ENCODE results near the gene LYPLAL1.

LYPLAL1 gene

GRCh38 chr1:219228058-219228419 is 54.4 kb downstream of the LYPLAL1 start:
- H3K27me3 ChIP-seq (ENCODE audit: low read length), result no peaks in the 10 kb centered on the region
- no peak overlapping the region for H3K9ac ChIP-seq (ENCODE audit: low read length)
- H3K36me3 ChIP-seq (ENCODE audit: low read length), result no peaks in the 10 kb centered on the region
- H3K9me3 ChIP-seq (ENCODE audit: insufficient read depth, low read length), result no peaks in the 10 kb centered on the region
- H3K4me2 ChIP-seq (ENCODE audit: low read depth, low read length, poor library complexity, severe bottlenecking), result no peak overlapping the region
- no peak overlapping the region for H3K4me3 ChIP-seq (ENCODE audit: insufficient read depth, low read length, poor library complexity, severe bottlenecking)
- H4K20me1 ChIP-seq (ENCODE audit: low read depth, low read length), result no peaks in the 10 kb centered on the region
- H3K9me2 ChIP-seq (replicated peaks; ENCODE audit: insufficient read depth, low read length), result no peaks in the 10 kb centered on the region
- no peaks in the 10 kb centered on the region for H3F3A ChIP-seq (ENCODE audit: insufficient read depth)
- no peaks in the 10 kb centered on the region for H3K79me2 ChIP-seq (ENCODE audit: insufficient read depth, low read length)
- H2AFZ ChIP-seq (ENCODE audit: low read depth, low read length, severe bottlenecking), result no peak overlapping the region
- TF ChIP-seq CTCF (IDR thresholded peaks at IDR 0.05; ENCODE audit: insufficient read depth, low read length, poor library complexity, severe bottlenecking), result no peak
- TF ChIP-seq EZH2phosphoT487 (conservative IDR thresholded peaks at IDR 0.05; ENCODE audit: low read length), result no peak
- no peak overlapping the region for H3K27ac ChIP-seq (ENCODE audit: low read depth, low read length)

- Histone ChIP-seq H3K4me3 (ENCODE audit: insufficient read depth, low read length, poor library complexity, severe bottlenecking) (no peak overlapping the region), H3K79me2 (ENCODE audit: insufficient read depth, low read length) (no peaks in the 10 kb centered on the region), H3K9me2 (replicated peaks; ENCODE audit: insufficient read depth, low read length) (no peaks in the 10 kb centered on the region), H4K20me1 (ENCODE audit: low read depth, low read length) (no peaks in the 10 kb centered on the region), H3K4me2 (ENCODE audit: low read depth, low read length, poor library complexity, severe bottlenecking) (no peak overlapping the region), H2AFZ (ENCODE audit: low read depth, low read length, severe bottlenecking) (no peak overlapping the region), H3K27ac (ENCODE audit: low read depth, low read length) (no peak overlapping the region), H3F3A (ENCODE audit: insufficient read depth) (no peaks in the 10 kb centered on the region), H3K27me3 (ENCODE audit: low read length) (no peaks in the 10 kb centered on the region), H3K9ac (ENCODE audit: low read length) (no peak overlapping the region), H3K9me3 (ENCODE audit: insufficient read depth, low read length) (no peaks in the 10 kb centered on the region), H3K36me3 (ENCODE audit: low read length) (no peaks in the 10 kb centered on the region)
- no peak for TF ChIP-seq EZH2phosphoT487 (conservative IDR thresholded peaks at IDR 0.05; ENCODE audit: low read length)
- TF ChIP-seq CTCF (IDR thresholded peaks at IDR 0.05; ENCODE audit: insufficient read depth, low read length, poor library complexity, severe bottlenecking), result no peak
Observed at GRCh38 chr1:219232890-219233289, 59.2 kb downstream of the LYPLAL1 start.

GRCh38 chr1:219235903-219236481 is 62.3 kb downstream of the LYPLAL1 start:
- no peak overlapping the region for H3K9ac ChIP-seq (ENCODE audit: low read length)
- H3K27ac ChIP-seq (ENCODE audit: low read depth, low read length), result no peak overlapping the region
- H3F3A ChIP-seq (ENCODE audit: insufficient read depth), result no peaks in the 10 kb centered on the region
- H4K20me1 ChIP-seq (ENCODE audit: low read depth, low read length), result no peaks in the 10 kb centered on the region
- H3K4me2 ChIP-seq (ENCODE audit: low read depth, low read length, poor library complexity, severe bottlenecking), result no peak overlapping the region
- TF ChIP-seq CTCF (IDR thresholded peaks at IDR 0.05; ENCODE audit: insufficient read depth, low read length, poor library complexity, severe bottlenecking), result no peak
- no peak for TF ChIP-seq EZH2phosphoT487 (conservative IDR thresholded peaks at IDR 0.05; ENCODE audit: low read length)
- no peaks in the 10 kb centered on the region for H3K27me3 ChIP-seq (ENCODE audit: low read length)
- no peak overlapping the region for H3K4me3 ChIP-seq (ENCODE audit: insufficient read depth, low read length, poor library complexity, severe bottlenecking)
- no peaks in the 10 kb centered on the region for H3K9me3 ChIP-seq (ENCODE audit: insufficient read depth, low read length)
- H3K9me2 ChIP-seq (replicated peaks; ENCODE audit: insufficient read depth, low read length), result no peaks in the 10 kb centered on the region
- H2AFZ ChIP-seq (ENCODE audit: low read depth, low read length, severe bottlenecking), result no peak overlapping the region
- no peaks in the 10 kb centered on the region for H3K36me3 ChIP-seq (ENCODE audit: low read length)
- no peaks in the 10 kb centered on the region for H3K79me2 ChIP-seq (ENCODE audit: insufficient read depth, low read length)

All from SU-DHL-6 (cell line).